ENCODE results near the gene LCORL.

GRCh38 chr4:18041114-18041513 is 19.6 kb upstream of the LCORL start:
- TF ChIP-seq EZH2phosphoT487 (IDR thresholded peaks at IDR 0.05; ENCODE audit: borderline replicate concordance) (no peak), CTCF (conservative IDR thresholded peaks at IDR 0.05; ENCODE audit: low read length) (no peak)
